Measurements from ENCODE around the gene OR14J1.
"Not testable (repeated sequence)": the region's sequence is repeated elsewhere in the genome, so short reads cannot be mapped to it uniquely, and the experiment has no call there.

Gene OR14J1

DNA sequence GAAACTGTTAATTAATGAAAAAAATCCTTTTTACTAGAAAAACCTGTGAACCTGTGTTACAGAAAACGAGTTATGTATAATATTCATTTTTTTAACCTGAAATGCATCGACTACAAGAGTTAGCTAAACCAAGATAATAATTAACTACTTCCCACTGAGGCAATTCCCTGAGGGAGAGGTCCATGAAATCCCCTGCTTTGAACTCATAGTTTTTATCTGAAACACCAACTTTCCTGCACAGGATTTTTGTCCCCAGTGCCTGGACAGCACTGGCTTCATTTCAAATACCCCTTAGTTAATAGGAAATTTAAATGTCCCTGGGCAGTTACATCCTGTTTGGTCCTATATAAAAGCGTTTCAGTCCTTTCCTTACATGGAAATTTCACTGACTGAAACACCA is at the start of gene OR14J1:
OR14J1 (plus strand) TSS at position 386 of the 400 bp plus-strand sequence. CDS start 4,989 bp downstream, outside the sequence.
- no peak for DNase-seq

DNA sequence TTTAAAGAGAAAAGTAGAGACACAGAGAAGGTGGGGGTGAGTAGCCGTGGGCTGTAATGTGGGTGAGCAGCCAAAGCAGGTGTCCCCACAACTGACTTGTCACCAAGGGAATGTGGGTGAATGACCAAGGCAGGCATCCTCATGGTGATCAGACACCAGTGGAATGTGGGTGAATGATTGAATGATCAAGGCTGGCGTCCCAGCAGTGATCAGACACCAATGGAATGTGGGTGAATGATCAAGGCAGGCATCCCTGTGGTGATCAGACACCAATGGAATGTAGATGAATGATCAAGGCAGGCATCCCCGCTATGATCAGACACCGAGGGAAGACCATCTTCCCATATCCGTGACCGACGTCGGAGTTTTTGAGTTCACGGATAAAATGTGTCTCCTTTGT is 49.8 kb upstream of the OR14J1 start:
- DNase-seq, result no peak

DNA sequence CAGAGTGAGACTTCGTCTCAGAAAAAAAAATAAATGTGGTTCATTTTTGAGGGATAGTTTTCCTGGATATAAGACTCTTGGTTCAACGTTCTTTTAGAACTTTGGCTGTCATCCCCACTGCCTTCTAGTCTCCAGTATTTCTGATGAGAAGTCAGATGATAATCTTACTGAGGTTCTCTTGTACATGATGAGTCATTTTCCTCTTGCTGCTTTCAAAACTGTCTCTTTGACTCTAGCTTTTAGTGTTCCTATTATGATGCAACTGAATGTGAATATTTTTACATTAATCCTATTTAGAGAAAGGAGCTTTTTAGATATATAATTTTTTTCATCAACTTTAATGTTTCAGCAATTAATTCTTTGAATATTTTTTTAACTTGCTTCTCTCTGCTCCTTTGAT is 46.0 kb upstream of the OR14J1 start:
- DNase-seq, result no peak

GRCh38 chr6:29259721-29260120 is 41.8 kb upstream of the OR14J1 start:
- no peak for DNase-seq

DNA sequence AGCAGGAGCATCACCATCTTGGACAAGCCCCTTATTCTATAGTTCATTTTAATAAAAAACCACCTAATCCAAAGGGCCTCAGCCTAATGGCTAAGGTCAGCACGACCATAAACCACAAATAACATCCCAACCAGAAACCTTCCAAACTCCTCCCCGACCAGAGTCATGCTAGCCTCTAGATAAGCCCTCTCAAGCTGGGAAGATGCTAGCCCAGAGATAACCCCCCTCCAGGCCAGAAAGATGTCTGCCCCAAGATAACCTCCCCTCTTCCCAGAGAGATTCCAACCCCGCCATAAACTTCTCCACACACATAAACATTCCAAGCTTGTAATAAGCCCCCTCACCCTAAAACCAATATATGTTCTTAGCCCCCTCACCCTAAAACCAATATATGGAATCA is 38.5 kb upstream of the OR14J1 start:
- DNase-seq, result no peak

DNA sequence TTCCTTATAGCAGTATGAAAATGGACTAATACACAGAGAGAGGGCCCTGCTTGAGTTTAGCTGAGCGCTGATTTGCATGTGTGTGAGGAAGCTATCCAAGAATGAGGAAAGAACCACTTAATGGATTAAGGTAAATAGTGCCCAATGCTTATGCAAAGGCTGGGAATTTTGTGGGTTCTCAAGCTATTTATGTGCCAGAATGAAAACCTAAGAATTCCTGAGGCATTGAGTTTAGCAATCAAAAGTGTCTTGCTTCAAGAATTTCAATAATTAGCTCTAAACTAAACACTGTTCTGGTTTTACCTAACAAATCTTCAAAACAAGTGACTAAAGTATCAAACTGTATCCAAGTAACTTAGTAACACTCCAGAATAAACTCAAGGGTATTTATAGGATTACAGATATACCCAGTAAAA is 7.0 kb upstream of the OR14J1 start:
- DNase-seq, result no peak

GRCh38 chr6:29295181-29295585 is 6.3 kb upstream of the OR14J1 start:
- no peak for DNase-seq

DNA sequence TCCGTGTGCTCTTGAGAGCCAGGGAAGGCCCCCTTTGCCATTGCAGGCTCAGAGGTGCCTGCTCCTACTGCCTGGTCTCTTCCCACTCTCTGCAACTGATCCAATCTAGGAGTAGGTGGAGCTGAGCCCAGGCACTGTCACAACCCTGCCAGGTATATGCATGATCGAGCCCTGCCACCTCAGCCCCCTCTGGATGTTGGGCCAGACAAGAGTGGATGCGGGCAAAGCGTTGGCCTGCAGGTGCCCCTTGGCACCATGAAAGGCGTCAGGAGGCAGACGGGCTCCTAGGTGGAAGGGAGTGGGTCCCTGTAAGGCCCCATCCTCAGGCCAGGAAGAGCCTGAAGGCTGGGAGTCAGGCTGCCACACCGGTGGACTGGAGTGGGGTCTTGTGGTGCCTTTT is 5.9 kb upstream of the OR14J1 start:
- no peak for DNase-seq

- no peak for DNase-seq
Observed at GRCh38 chr6:29319931-29320330, 18.4 kb downstream of the OR14J1 start.

DNA sequence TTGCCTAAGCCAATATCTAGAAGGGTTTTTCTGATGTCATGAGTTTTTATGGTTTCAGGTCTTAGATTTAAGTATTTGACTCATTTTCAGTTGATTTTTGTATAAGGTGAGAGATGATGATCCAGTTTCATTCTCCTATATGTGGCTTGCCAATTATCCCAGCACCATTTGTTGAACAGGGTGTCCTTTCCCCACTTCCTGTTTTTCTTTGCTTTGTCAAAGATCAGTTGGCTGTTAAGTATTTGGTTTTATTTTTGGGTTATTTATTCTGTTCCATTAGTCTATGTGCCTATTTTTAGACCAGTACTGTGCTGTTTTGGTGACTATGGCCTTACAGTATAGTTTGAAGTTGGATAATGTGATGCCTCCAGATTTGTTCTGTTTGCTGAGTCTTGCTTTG is 21.8 kb downstream of the OR14J1 start:
- DNase-seq, result not testable (repeated sequence)

DNA sequence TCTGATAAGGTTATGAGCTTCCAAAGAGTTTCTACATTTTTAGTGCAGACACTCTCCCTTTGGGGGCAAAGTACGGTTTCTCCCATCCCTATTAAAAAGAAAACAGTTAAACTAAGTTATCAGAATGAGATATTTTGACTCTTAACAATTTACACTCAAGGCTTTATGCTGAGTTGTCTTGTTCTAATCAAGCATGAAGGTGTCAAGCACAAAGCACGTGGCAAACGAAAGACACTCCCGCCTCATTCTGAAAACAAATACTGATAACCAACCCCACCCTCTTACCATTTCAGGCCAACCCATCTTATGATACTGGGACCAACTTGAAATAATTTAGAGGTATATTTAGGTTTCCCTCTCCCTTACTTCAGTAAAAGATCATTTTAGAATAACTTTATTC is 24.3 kb downstream of the OR14J1 start:
- DNase-seq, result no peak

DNA sequence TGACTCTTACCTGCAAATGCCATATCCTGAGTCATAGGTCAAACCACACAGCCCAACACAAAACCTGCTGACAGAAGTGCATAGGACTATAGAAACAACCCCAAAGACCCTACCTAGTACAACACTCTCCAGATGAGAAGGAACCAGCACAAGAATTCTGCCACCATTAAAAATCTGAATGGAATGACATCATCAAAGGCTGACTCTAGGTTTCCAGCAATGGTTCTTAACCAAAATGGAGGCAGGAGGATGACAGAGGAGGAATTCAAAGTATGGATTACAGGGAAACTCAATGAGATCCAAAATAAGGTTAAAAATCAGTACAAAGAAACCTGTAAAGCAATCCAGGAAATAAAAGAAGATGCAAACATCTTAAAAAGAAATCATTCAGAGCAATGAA is 31.2 kb downstream of the OR14J1 start:
- DNase-seq, result no peak

DNA sequence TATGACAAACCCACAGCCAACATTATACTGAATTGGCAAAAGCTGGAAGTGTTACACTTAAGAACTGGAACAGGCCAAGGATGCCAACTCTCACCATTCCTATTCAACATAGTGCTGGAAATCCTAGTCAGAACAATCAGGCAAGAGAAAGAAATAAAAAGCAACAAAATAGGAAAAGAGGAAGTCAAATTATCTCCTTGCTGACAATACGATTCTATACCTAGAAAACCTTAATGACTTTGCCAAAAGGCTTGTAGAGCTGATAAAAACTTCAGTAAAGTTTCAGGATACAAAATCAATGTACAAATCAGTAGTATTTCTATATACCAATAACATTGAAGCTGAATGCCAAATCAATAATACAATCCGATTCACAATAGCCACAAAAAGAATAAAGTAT is 34.8 kb downstream of the OR14J1 start:
- DNase-seq, result no peak

- no peak for DNase-seq
Observed at GRCh38 chr6:29345380-29345779, 43.9 kb downstream of the OR14J1 start.

DNA sequence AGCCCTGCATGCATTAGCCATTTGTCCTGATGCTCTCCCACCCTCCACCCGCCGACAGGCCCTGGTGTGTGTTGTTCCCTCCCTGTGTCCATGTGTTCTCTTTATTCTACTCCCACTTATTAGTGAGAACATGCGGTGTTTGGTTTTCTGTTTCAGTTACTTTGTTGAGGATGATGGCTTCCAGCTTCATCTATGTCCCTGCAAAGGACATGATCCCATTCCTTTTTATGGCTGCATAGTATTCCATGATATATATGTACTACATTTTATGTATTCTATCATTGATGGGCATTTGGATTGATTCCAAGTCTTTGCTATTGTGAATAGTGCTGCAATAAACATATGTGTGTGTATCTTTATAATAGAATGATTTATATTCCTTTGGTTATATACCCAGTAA is 47.8 kb downstream of the OR14J1 start:
- not testable (repeated sequence) for DNase-seq

DNA sequence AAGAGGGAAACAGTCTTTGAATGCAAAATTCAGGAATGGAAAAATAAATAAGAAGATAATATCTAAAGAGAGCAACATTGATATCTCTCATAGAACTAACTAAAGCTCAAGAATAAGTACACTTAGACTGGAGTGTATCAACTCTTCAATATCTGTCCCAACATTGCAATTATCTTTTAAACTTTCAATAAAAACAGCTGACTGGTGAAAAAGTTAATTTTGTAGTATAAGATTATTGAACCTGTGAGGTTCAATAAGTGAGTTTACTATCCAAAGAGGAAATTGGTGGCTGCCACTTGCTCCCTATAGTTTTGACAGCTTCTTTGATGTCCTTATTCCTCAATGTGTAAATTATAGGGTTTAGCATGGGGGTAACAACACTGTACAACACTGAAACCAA is 53.5 kb downstream of the OR14J1 start:
- no peak for DNase-seq

DNA sequence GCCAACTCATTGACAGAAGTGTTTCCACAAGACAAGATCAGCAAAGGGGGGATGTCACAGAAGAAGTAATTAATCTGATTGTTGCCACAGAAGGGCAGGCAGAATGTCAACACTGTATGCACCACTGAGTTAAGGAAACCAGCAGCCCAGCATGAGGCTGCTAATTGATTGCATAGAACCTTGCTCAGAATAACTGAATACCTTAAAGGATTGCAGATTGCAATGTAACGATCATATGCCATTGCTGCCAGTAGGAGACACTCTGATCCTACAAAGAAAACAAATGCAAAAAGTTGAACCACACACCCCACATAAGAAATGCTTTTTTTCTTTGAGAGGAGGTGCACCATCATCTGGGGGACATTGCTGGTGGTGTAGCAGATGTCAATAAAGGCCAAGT is 54.1 kb downstream of the OR14J1 start:
- DNase-seq, result no peak

Data from CD4-positive, alpha-beta T cell treated with Interleukin-6 for 4 hours (primary cell).